ENCODE measurements around the gene KIAA0513.
"Not testable (repeated sequence)": the region's sequence is repeated elsewhere in the genome, so short reads cannot be mapped to it uniquely, and the experiment has no call there.

KIAA0513 gene

DNA sequence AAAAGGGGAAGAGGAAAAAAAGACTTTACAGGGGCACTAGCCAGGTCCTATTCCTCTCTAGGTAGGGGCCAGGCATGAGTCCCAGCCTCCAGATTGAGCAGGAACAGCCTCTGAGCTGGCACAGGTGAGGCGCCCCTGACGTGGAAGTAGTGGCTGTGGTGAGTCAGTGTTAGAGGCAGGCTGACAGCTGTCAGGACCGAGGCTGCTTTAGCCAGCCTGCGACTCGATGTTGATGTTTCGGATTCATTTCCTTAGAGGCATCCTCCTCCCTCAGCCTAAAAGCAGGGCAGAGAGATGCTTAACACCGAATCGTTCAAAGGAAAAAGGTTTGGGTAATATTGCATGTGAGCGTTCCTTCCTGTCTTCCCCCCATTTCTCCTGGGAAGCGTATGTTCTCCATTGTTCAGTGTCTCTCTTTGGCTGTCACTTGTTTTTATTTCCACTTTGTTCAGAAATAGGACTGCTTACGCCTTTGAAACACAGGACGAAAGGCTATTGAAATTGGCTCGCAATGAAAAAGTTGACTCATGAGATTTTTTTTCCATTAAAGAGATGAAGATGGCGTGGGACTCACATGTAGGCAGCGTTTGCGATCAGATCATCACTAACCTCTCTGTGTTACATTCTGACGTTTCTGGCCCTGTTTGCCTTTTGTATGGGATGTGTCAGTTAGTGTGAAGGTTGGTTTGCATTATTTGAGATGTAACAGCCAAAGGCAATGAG lies 1.3 kb downstream of the KIAA0513 start:
- peak; percentile 54 for DNase-seq (ENCODE audit: low spot score)
- TF ChIP-seq, protein P1, sequence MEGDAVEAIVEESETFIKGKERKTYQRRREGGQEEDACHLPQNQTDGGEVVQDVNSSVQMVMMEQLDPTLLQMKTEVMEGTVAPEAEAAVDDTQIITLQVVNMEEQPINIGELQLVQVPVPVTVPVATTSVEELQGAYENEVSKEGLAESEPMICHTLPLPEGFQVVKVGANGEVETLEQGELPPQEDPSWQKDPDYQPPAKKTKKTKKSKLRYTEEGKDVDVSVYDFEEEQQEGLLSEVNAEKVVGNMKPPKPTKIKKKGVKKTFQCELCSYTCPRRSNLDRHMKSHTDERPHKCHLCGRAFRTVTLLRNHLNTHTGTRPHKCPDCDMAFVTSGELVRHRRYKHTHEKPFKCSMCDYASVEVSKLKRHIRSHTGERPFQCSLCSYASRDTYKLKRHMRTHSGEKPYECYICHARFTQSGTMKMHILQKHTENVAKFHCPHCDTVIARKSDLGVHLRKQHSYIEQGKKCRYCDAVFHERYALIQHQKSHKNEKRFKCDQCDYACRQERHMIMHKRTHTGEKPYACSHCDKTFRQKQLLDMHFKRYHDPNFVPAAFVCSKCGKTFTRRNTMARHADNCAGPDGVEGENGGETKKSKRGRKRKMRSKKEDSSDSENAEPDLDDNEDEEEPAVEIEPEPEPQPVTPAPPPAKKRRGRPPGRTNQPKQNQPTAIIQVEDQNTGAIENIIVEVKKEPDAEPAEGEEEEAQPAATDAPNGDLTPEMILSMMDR (IDR thresholded peaks at IDR 0.05; ENCODE audit: extremely low read depth, insufficient read depth, missing control alignments) = no peak
- in situ Hi-C loops (cut with MboI; ENCODE audit: low pct_unique_long_range_greater_than_20kb, low sequenced_read_pairs, unreplicated experiment) = no loop called here

DNA sequence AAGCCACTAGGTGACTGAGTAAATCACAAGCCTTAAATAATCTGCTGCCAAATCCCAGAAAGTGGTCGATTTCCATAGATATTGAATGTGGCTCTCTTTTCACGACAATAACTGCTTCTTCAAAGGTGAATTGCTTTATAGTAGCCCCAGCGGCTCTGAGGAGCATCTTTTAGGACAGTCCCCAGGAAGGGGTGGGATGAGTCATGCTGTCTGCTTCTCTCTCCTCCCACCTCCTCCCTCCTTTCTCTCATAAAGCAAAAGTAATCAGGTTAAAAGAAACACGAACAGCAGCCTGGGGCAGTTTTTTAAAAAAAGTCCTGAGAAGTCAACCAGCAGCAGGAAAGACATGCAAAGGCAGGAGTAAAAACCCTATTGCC lies 1.8 kb downstream of the KIAA0513 start:
- in situ Hi-C loops (cut with MboI; ENCODE audit: low pct_unique_long_range_greater_than_20kb, low sequenced_read_pairs, unreplicated experiment) = no loop called here
- TF ChIP-seq, protein P1 (IDR thresholded peaks at IDR 0.05; ENCODE audit: extremely low read depth, insufficient read depth, missing control alignments) = no peak
- DNase-seq (ENCODE audit: low spot score) = peak; percentile 79

DNA sequence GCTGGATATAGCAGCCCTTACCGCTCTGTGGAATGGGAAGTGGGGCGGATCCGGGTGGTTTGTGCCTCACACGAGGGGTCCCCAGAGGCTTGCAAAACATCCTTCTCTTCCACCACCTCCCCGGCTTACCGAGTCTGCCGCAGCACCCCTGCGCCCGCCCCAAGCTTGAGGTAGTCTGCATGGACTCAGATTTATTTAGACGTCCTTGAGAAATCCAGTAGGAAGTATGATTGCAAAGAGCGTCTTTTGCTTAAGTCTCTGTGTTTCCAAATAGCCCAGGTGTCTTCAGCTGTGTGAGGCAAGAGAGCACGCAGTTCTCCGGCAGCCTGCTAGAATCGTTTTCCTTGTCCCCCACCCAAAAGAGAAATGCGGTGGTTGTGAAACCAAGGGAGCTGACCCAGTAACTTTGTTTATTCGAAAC lies 2.4 kb downstream of the KIAA0513 start:
- DNase-seq (ENCODE audit: low spot score) = no peak
- TF ChIP-seq, protein P1 (IDR thresholded peaks at IDR 0.05; ENCODE audit: extremely low read depth, insufficient read depth, missing control alignments) = no peak
- in situ Hi-C loops (cut with MboI; ENCODE audit: low pct_unique_long_range_greater_than_20kb, low sequenced_read_pairs, unreplicated experiment) = no loop called here

DNA sequence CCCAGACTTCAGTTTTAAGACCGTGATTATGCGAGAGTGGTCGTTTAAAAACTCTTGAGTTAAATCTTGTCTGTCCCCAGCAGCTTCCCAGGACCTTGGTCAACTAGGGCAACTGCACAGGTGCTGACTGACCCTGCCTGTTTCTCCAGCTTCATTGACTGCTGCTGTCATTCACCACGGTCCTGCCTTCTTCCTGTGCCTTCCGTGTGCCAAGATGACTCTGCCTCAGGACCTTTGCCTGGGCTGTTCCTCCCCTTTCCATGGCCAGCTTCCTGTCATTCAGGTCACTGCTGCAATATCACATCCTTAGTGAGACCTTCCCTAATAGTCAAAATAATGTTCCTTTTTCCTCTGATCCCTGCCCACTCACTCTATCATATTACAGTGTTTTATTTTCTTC lies 3.9 kb downstream of the KIAA0513 start:
- in situ Hi-C loops (cut with MboI; ENCODE audit: low pct_unique_long_range_greater_than_20kb, low sequenced_read_pairs, unreplicated experiment) = no loop called here
- DNase-seq (ENCODE audit: low spot score) = no peak
- TF ChIP-seq, protein P1 (IDR thresholded peaks at IDR 0.05; ENCODE audit: extremely low read depth, insufficient read depth, missing control alignments) = no peak

DNA sequence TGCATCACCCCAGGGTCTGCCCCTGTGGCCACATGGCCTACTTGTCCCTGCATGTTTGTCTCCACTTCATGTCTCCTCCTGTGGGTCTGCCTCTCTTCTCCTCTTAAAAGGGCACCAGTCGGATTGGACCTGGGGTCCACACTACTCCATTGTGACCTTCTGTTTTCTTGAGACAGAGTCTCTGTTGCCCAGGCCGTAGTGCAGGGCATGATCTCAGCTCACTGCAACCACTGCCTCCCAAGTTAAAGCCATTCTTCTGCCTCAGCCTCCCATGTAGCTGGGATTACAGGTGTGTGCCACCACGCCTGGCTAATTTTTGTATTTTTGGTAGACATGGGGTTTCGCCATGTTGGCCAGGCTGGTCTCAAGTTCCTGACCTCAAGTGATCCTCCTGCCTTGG lies 4.6 kb downstream of the KIAA0513 start:
- DNase-seq (ENCODE audit: low spot score); in situ Hi-C loops (cut with MboI; ENCODE audit: low pct_unique_long_range_greater_than_20kb, low sequenced_read_pairs, unreplicated experiment): not testable (repeated sequence)

DNA sequence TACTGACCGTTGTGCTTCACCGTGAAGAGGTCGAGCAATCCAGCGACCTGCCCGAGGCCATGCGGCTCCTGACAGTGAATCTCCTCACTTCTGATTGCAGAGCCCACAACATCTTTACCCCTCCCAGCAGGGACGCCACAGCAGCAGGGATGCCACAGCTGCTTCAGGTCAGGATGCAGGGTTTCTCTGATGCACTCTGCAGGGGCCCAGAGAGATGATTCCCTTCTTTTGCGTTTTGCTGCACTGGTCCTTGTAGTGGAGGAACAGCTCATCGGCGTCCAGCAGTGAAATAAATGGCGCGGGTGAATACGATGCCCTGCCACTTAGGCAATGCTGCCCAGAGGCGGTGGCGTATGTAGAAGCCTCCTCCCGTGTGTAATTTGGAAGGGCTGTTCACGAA lies 5.6 kb downstream of the KIAA0513 start:
- TF ChIP-seq, protein P1 (IDR thresholded peaks at IDR 0.05; ENCODE audit: extremely low read depth, insufficient read depth, missing control alignments) = no peak
- no peak for DNase-seq (ENCODE audit: low spot score)
- in situ Hi-C loops (cut with MboI; ENCODE audit: low pct_unique_long_range_greater_than_20kb, low sequenced_read_pairs, unreplicated experiment) = no loop called here

DNA sequence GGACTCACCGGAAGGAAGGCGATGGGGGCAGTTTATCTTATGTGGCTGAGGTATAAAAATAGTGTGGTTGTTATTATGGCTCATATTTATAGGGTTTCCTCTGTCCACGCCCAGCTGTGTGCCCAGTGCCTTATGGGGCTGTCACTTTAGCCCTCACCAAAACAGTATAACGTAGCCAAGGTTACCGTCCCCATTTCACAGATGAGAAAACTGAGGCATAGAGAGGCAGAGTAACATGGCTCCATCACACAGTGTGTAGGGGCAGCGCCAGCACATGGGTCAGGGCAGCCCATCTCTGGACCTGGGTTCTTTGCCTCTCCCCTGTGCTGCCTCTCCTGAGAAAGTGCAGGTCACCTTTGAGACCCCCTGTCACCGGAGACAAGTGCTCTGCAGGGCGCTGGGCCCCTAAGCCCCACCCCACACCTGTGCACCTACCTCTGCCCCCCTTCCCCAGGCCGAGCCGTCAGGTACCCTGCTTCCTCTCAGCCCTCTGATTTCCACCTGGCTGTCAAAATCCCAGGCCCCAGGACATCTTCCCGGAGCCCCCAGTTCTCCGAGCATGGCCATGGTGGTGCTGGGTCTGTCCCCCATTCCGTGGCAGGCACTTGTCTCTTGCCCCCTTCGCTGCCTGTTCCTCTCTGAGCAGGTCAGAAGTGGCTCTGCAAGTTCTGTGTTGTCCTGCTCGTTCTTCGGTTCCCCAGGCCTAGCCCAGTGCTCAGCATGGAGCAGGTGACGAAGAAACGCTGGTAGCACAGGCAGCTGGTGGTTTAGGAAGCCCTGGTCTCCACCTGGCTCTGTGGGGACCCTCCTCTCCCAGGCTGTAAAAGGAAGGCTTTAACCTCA lies 7.2 kb downstream of the KIAA0513 start:
- TF ChIP-seq, protein P1 (IDR thresholded peaks at IDR 0.05; ENCODE audit: extremely low read depth, insufficient read depth, missing control alignments) = no peak
- in situ Hi-C loops (cut with MboI; ENCODE audit: low pct_unique_long_range_greater_than_20kb, low sequenced_read_pairs, unreplicated experiment) = no loop called here
- DNase-seq (ENCODE audit: low spot score) = no peak
